ENCODE results near the gene GRK1.

GRCh38 chr13:113651511-113652403, 15.3 kb upstream of the GRK1 start:
- TF ChIP-seq POLR2AphosphoS5 (IDR thresholded peaks at IDR 0.05; ENCODE audit: borderline replicate concordance, low read depth, low read length) (no peak), EZH2 (IDR thresholded peaks at IDR 0.05) (no peak)

All from SK-N-MC (cell line).